A673 (cell line): ENCODE measurements around the gene AADACL4. TPM values are rescaled to one million over a fixed set of nuclear protein-coding genes. Genes with fewer than 3 reads are reported as not detected.
"Not testable (repeated sequence)": the region's sequence is repeated elsewhere in the genome, so short reads cannot be mapped to it uniquely, and the experiment has no call there.

Experiments
- BruUV-seq: library from RNA; stranded (reverse); fragments of 400-500 nt; replicated peaks from 2 replicates; lab custom pipeline; 2021; lab: Mats Ljungman, UMichigan
- CTCF ChIA-PET: fragments of 300-600 bp; sonication (Branson Sonifier 250); formaldehyde crosslinking; loops from one replicate; lab custom pipeline; 2022; ENCODE audit warnings: antibody characterized with exemption; lab: Charles Lee
- POLR2A ChIA-PET: fragments of 300-600 bp; sonication (Branson Sonifier 250); formaldehyde crosslinking; loops from one replicate; lab custom pipeline; 2022; ENCODE audit warnings: antibody characterized with exemption; ENCODE audit not compliant: low non-redundant PET; lab: Charles Lee
- DNase-seq: peaks from one replicate; pipeline ENCODE4 v3.0.0-alpha.2; 2015; ENCODE audit warnings: low spot score
- H3K27ac ChIP-seq: fragments of 200-600 bp; sonication (generic); 2 replicates; pipeline ENCODE4 v1.5.1; 2016; ENCODE audit warnings: mixed run types, low read depth, mild to moderate bottlenecking, mixed read lengths, antibody characterized with exemption, low read length; ENCODE audit not compliant: poor library complexity, severe bottlenecking
- H3K27me3 ChIP-seq: fragments of 200-600 bp; sonication (generic); replicated peaks from 2 replicates; pipeline ENCODE4 v1.6.1; 2017; ENCODE audit warnings: mixed run types, low read depth, mild to moderate bottlenecking, mixed read lengths, antibody characterized with exemption, low read length; ENCODE audit not compliant: insufficient read depth, poor library complexity
- H3K36me3 ChIP-seq: fragments of 200-600 bp; sonication (generic); 2 replicates; pipeline ENCODE4 v1.6.1; 2016; ENCODE audit warnings: mixed run types, mild to moderate bottlenecking, mixed read lengths, antibody characterized with exemption, low read length; ENCODE audit not compliant: insufficient read depth, poor library complexity, severe bottlenecking
- H3K4me1 ChIP-seq: fragments of 200-600 bp; sonication (generic); 2 replicates; pipeline ENCODE4 v1.6.1; 2017; ENCODE audit warnings: mixed run types, mild to moderate bottlenecking, mixed read lengths, antibody characterized with exemption, low read length; ENCODE audit not compliant: insufficient read depth, poor library complexity, severe bottlenecking
- H3K4me3 ChIP-seq: fragments of 200-600 bp; sonication (generic); 2 replicates; pipeline ENCODE4 v1.5.1; 2016; ENCODE audit warnings: low read depth, mixed run types, mild to moderate bottlenecking, mixed read lengths, low read length; ENCODE audit not compliant: poor library complexity, severe bottlenecking
- H3K9me3 ChIP-seq: fragments of 200-600 bp; sonication (generic); 2 replicates; pipeline ENCODE4 v1.6.1; 2016; ENCODE audit warnings: mixed run types, low read depth, mild to moderate bottlenecking, mixed read lengths, antibody characterized with exemption, low read length; ENCODE audit not compliant: poor library complexity, severe bottlenecking
- EZH2 ChIP-seq: fragments of 200-600 bp; sonication (generic); IDR thresholded peaks from 2 replicates; pipeline ENCODE4 v1.6.1; 2017; ENCODE audit warnings: borderline replicate concordance, low read depth, mild to moderate bottlenecking, mixed read lengths, antibody characterized with exemption, low read length; ENCODE audit not compliant: poor library complexity, severe bottlenecking
- intact Hi-C: fragments of 100-400 bp; cut with micrococcal nuclease; formaldehyde crosslinking; loops from one replicate; pipeline ENCODE4 v1.10.0; 2022; ENCODE audit not compliant: unreplicated experiment
- total RNA-seq: library from RNA; stranded (reverse); gene quantifications from 2 replicates; pipeline ENCODE4 v1.2.3, GENCODE V29; 2021
- TF ChIP-seq, protein P1 (sequence below): fragments of 300-800, 200-600 bp; sonication (generic); conservative IDR thresholded peaks from 2 replicates; pipeline ENCODE4 v1.5.1; 2017; ENCODE audit warnings: low read depth, mild to moderate bottlenecking, antibody characterized with exemption, low read length, moderate library complexity, mixed read lengths

Gene AADACL4
- total RNA-seq, 1 experiment from 2014 or later, result 0.43 TPM

DNA sequence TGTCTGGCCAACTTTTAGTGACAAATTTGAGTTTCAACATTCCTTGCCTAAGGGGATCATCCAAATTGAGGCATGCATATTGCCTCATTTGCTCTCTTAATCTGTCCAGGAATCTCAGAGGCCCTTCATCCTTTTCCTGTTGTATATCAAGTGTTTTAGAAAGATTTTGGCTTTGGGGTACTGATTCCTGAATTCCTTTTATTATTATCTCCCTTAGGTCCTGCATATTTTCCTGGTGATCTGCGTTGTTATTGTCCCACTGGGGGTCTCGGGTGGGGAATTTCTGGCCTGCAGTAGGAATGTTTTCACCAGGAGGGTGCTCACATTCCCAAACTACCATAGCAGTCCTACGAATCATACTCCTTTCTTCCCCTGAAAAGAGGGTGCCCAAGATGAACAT is 67.7 kb downstream of the AADACL4 start:
- intact Hi-C loops, result no loop called here

DNA sequence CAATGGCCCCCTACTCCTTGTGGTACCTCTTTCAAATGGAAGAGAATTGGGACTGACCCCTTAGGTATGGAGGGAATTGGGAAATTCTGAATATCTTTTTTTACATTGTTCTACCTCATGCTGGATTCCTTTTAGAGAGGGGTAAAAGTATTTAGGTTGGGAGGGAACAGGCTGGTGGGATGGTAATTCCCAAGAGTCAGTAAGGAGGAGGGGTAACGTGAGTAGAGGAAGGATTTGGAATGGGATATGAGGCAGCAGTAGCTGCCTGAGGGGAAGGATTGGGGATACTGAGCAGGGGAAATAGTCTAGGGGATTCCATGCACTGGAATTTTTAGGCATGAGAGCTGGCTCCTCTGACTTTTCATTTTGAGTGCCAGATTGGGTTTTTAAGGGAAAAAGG is 68.2 kb downstream of the AADACL4 start:
- POLR2A ChIA-PET, result no interaction called here
- Histone ChIP-seq H3K27me3 (no peaks in the 10 kb centered on the region), H3K4me1 (peaks cover 6% of the 10 kb centered on the region), H3K9me3 (no peaks in the 10 kb centered on the region), H3K36me3 (no peaks in the 10 kb centered on the region), H3K4me3 (no peak overlapping the region), H3K27ac (no peak overlapping the region)
- CTCF ChIA-PET, result no interaction called here
- BruUV-seq, result no TSS peak
- DNase-seq, result no peak
- intact Hi-C loops, result no loop called here
- TF ChIP-seq EZH2, result no peak
- TF ChIP-seq, protein P1, sequence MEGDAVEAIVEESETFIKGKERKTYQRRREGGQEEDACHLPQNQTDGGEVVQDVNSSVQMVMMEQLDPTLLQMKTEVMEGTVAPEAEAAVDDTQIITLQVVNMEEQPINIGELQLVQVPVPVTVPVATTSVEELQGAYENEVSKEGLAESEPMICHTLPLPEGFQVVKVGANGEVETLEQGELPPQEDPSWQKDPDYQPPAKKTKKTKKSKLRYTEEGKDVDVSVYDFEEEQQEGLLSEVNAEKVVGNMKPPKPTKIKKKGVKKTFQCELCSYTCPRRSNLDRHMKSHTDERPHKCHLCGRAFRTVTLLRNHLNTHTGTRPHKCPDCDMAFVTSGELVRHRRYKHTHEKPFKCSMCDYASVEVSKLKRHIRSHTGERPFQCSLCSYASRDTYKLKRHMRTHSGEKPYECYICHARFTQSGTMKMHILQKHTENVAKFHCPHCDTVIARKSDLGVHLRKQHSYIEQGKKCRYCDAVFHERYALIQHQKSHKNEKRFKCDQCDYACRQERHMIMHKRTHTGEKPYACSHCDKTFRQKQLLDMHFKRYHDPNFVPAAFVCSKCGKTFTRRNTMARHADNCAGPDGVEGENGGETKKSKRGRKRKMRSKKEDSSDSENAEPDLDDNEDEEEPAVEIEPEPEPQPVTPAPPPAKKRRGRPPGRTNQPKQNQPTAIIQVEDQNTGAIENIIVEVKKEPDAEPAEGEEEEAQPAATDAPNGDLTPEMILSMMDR, result no peak

More for the DNA sequence above, 67.7 kb downstream of the AADACL4 start:
- ChIA-PET POLR2A (no interaction called here), CTCF (no interaction called here)
- Histone ChIP-seq H3K27ac (no peak overlapping the region), H3K4me1 (peaks cover 6% of the 10 kb centered on the region), H3K27me3 (no peaks in the 10 kb centered on the region), H3K9me3 (no peaks in the 10 kb centered on the region), H3K4me3 (no peak overlapping the region), H3K36me3 (no peaks in the 10 kb centered on the region)
- peak; percentile 19 for DNase-seq
- TF ChIP-seq EZH2, result no peak
- TF ChIP-seq, protein P1, result no peak
- no TSS peak for BruUV-seq

DNA sequence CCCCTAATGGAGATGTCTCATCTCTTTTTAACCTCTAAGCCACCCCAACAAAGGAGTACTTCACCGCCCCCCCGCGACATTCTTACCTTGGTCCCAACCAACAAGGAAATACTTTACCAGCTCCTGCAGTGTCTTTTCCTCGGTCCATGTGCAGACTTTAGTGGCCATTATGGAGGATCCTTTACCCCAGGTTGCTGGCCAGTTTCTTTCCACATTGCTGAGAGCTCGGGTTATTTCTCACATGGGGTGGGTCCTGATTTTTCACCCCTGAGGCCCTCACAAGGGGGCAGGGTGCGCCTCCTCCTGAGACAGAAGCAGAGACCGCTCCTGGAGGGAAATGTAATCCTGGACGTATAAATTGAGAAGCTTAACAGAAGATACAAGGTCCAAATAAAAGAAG is 69.0 kb downstream of the AADACL4 start:
- Histone ChIP-seq H3K36me3 (no peaks in the 10 kb centered on the region), H3K4me1 (peaks cover 6% of the 10 kb centered on the region), H3K9me3 (no peaks in the 10 kb centered on the region), H3K4me3 (no peak overlapping the region), H3K27ac (no peak overlapping the region), H3K27me3 (no peaks in the 10 kb centered on the region)
- TF ChIP-seq, protein P1, result no peak
- TF ChIP-seq EZH2, result no peak
- intact Hi-C loops, result no loop called here
- CTCF ChIA-PET, result no interaction called here
- BruUV-seq, result no TSS peak
- POLR2A ChIA-PET, result no interaction called here
- DNase-seq, result no peak

DNA sequence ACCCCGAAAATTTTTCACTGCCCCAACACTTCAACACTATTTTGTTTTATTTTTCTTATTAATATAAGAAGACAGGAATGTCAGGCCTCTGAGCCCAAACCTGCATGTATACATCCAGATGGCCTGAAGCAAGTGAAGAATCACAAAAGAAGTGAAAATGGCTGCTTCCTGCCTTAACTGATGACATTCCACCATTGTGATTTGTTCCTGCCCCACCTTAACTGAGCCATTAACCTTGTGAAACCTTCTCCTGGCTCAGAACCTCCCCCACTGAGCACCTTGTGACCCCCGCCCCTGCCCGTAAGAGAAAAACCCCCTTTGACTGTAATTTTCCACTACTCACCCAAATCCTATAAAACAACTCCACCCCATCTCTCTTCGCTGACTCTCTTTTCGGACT is 69.8 kb downstream of the AADACL4 start:
- POLR2A ChIA-PET, intact Hi-C loops, H3K27ac ChIP-seq, H3K9me3 ChIP-seq, H3K4me3 ChIP-seq, CTCF ChIA-PET, DNase-seq, BruUV-seq, H3K4me1 ChIP-seq, H3K36me3 ChIP-seq, H3K27me3 ChIP-seq: not testable (repeated sequence)
